CD4-positive, alpha-beta T cell treated with Interleukin-12 subunit alpha and Interleukin-12 subunit beta, for 1 hour (primary cell): ENCODE measurements around the gene PLIN4.
A peak's percentile ranks its signal among the peaks of the same experiment; 100 is the strongest.
"Not testable (repeated sequence)": the region's sequence is repeated elsewhere in the genome, so short reads cannot be mapped to it uniquely, and the experiment has no call there.

Source experiments
- DNase-seq: peaks from one replicate; pipeline ENCODE4 v3.0.0-alpha.2; 2020

The PLIN4 gene

GRCh38 chr19:4547303-4548237 lies 29.3 kb upstream of the PLIN4 start:
- no peak for DNase-seq

- DNase-seq = no peak
These were observed 25.8 kb upstream of the PLIN4 start for GRCh38 chr19:4543842-4544647.

- DNase-seq = no peak
These were observed 24.9 kb upstream of the PLIN4 start for GRCh38 chr19:4542896-4543841.

GRCh38 chr19:4541806-4542145 lies 23.5 kb upstream of the PLIN4 start:
- not testable (repeated sequence) for DNase-seq

- no peak for DNase-seq
These were observed 23.0 kb upstream of the PLIN4 start for GRCh38 chr19:4541114-4541805.

GRCh38 chr19:4539693-4540581 lies 21.7 kb upstream of the PLIN4 start, which contains the start of gene LRG1:
Gene LRG1, minus strand, starts transcription at chr19:4540036. Its CDS starts 23 bp downstream, at chr19:4540013.
- DNase-seq = no peak

GRCh38 chr19:4539169-4539692 lies 20.9 kb upstream of the PLIN4 start:
- no peak for DNase-seq

- no peak for DNase-seq
These were observed 20.3 kb upstream of the PLIN4 start for GRCh38 chr19:4538601-4538954.

- no peak for DNase-seq
These were observed 19.8 kb upstream of the PLIN4 start for GRCh38 chr19:4537953-4538600.

GRCh38 chr19:4536798-4537197 lies 18.5 kb upstream of the PLIN4 start:
- no peak for DNase-seq

- DNase-seq = peak; percentile 50
These were observed 16.8 kb upstream of the PLIN4 start, which contains the start of gene PLIN5 for GRCh38 chr19:4534836-4535658. Gene PLIN5, minus strand, starts transcription at chr19:4535224. Its CDS starts 1,150 bp downstream, at chr19:4534074.

- no peak for DNase-seq
These were observed 15.6 kb upstream of the PLIN4 start for GRCh38 chr19:4533835-4534424.

GRCh38 chr19:4533334-4533733 lies 15.0 kb upstream of the PLIN4 start:
- no peak for DNase-seq

- no peak for DNase-seq
These were observed 13.4 kb upstream of the PLIN4 start for GRCh38 chr19:4531562-4532165.

GRCh38 chr19:4529924-4530522 lies 11.7 kb upstream of the PLIN4 start:
- DNase-seq = no peak

- DNase-seq = no peak
These were observed 10.6 kb upstream of the PLIN4 start for GRCh38 chr19:4528843-4529242.

- DNase-seq = not testable (repeated sequence)
These were observed 9.1 kb upstream of the PLIN4 start for GRCh38 chr19:4527377-4527776.

- no peak for DNase-seq
These were observed 7.3 kb upstream of the PLIN4 start for GRCh38 chr19:4525563-4526002.
